T-helper 17 cell (primary cell): ENCODE results near the gene CPA5. TPM values are rescaled to one million over a fixed set of nuclear protein-coding genes. Genes with fewer than 3 reads are reported as not detected.
A peak's percentile ranks its signal among the peaks of the same experiment; 100 is the strongest.

ENCODE experiments used
- ATAC-seq: fragments of 150-1000 bp; cut with Tn5 transposase; 2 replicates; pipeline ENCODE4 v1.10.0; 2021; ENCODE audit warnings: mild to moderate bottlenecking, moderate library complexity
- DNase-seq, 3 donors: peaks; one replicate each; pipeline versions ENCODE4 v3.0.0 to v3.0.0-alpha.2; 2020 to 2021
- H3K9me3 ChIP-seq: one replicate; pipeline ENCODE4 v1.7.0; 2013; ENCODE audit warnings: low read length, mild to moderate bottlenecking; ENCODE audit not compliant: control insufficient read depth, poor library complexity, severe bottlenecking
- H3K27ac Mint-ChIP-seq: one replicate; pipeline ENCODE4 v1.8.0; 2022; ENCODE audit warnings: mild to moderate bottlenecking, moderate library complexity, mixed read lengths
- H3K27me3 Mint-ChIP-seq: one replicate; pipeline ENCODE4 v1.8.0; 2022; ENCODE audit warnings: mixed read lengths
- H3K36me3 Mint-ChIP-seq: one replicate; pipeline ENCODE4 v1.8.0; 2022; ENCODE audit warnings: low read depth, mixed read lengths
- H3K4me1 Mint-ChIP-seq: one replicate; pipeline ENCODE4 v1.8.0; 2022; ENCODE audit warnings: mild to moderate bottlenecking, mixed read lengths
- H3K4me3 Mint-ChIP-seq: one replicate; pipeline ENCODE4 v1.8.0; 2022; ENCODE audit warnings: mild to moderate bottlenecking, moderate library complexity, mixed read lengths
- total RNA-seq, 4 donors: library from RNA in 2 of 4; stranded (reverse) in 2 of 4; gene quantifications; one replicate each; pipeline ENCODE4 v1.2.3 and lab custom pipeline; 2022 to 2026

CPA5 gene
- total RNA-seq, 2 donors from 2014 or later: 2.5 to 11.5 TPM

GRCh38 chr7:130356876-130357611, 12.4 kb downstream of the CPA5 start:
- H3K4me3 Mint-ChIP-seq: no peak overlapping the region
- DNase-seq (no peak), ATAC-seq (no peak)
- no peaks in the 10 kb centered on the region for H3K36me3 Mint-ChIP-seq
- peaks cover 6% of the 10 kb centered on the region for H3K27me3 Mint-ChIP-seq
- no peaks in the 10 kb centered on the region for H3K9me3 ChIP-seq
- no peak overlapping the region for H3K27ac Mint-ChIP-seq
- no peaks in the 10 kb centered on the region for H3K4me1 Mint-ChIP-seq

DNA sequence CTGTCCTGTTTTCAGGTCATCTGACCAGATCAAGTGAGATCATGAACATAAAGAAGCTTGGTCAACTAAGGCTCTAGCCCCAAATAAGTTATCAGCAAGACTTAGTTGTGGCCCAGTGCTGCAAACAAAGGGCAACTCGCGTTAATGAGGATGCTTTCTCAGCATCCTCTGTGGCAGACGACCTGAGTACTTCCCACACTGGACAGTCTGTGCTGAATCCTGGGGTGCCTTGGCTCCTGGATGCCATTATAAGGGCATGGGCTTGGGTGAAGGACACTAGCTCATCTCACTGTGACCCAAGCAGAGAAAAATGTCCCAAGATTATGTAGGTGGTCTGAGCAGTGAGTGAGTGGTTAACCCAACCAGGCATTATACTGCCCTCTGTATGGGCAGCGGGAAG, 13.9 kb downstream of the CPA5 start:
- Mint-ChIP-seq H3K36me3 (no peaks in the 10 kb centered on the region), H3K4me3 (no peak overlapping the region), H3K27me3 (peaks cover 6% of the 10 kb centered on the region), H3K4me1 (no peaks in the 10 kb centered on the region), H3K27ac (no peak overlapping the region)
- H3K9me3 ChIP-seq: no peaks in the 10 kb centered on the region
- DNase-seq: no peak
- no peak for ATAC-seq

GRCh38 chr7:130359276-130359857, 14.8 kb downstream of the CPA5 start:
- H3K36me3 Mint-ChIP-seq: no peaks in the 10 kb centered on the region
- H3K27ac Mint-ChIP-seq: no peak overlapping the region
- DNase-seq (no peak), ATAC-seq (no peak)
- no peaks in the 10 kb centered on the region for H3K4me1 Mint-ChIP-seq
- H3K9me3 ChIP-seq: no peaks in the 10 kb centered on the region
- peaks cover 6% of the 10 kb centered on the region for H3K27me3 Mint-ChIP-seq
- no peak overlapping the region for H3K4me3 Mint-ChIP-seq

DNA sequence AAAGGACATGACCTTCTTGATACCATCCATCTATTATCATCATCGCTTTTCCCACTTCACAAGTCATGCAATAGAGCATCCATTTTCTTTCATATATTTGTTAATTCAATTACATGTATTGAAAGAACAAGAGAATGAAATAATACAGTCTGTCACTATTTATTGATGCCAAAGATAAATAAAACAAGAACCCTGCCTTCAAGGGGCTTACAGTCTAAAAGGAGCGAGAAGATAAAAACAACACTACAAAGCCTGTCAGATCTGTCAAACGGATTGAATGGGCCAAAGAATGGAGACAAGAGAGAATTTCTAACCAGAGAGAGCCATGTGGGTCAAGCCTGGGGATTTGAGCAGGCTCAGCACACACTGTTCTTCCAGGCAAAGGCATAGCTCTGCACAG, 15.9 kb downstream of the CPA5 start:
- H3K9me3 ChIP-seq: no peaks in the 10 kb centered on the region
- Mint-ChIP-seq H3K4me1 (peaks cover 3% of the 10 kb centered on the region), H3K36me3 (no peaks in the 10 kb centered on the region), H3K27me3 (peaks cover 6% of the 10 kb centered on the region), H3K4me3 (no peak overlapping the region), H3K27ac (no peak overlapping the region)
- DNase-seq (no peak), ATAC-seq (no peak)

- no peaks in the 10 kb centered on the region for H3K36me3 Mint-ChIP-seq
Measured at GRCh38 chr7:130361681-130362080, 17.1 kb downstream of the CPA5 start.

DNA sequence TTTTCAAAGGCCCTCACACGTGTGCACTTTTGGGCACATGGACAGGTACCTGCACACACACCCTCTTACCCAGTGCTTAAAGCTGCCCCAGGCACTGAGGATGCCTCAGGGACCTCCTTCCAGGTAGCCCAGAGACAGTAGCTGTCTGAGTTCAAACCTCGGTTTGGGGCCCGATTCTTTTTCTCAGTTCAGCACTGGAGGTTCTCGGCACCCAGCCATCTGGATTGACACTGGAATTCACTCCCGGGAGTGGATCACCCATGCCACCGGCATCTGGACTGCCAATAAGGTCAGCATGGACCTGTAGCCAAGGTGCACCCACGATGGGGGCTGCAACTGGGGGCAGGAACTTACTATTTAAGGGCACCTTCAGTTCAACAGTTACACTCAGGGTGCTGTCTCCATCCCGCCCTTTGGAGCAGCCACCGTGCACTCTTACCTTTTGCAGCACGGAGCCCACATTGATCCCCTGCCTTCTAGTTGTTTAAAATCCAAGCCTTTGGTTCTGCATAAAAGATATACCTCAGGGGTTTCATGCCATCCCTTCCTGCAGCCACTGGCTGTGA, 17.7 kb downstream of the CPA5 start:
- Mint-ChIP-seq H3K27ac (no peak overlapping the region), H3K4me3 (no peak overlapping the region), H3K36me3 (no peaks in the 10 kb centered on the region), H3K27me3 (peaks cover 6% of the 10 kb centered on the region), H3K4me1 (peaks cover 11% of the 10 kb centered on the region)
- no peaks in the 10 kb centered on the region for H3K9me3 ChIP-seq
- ATAC-seq (no peak), DNase-seq (no peak)

More at GRCh38 chr7:130361681-130362080, 17.1 kb downstream of the CPA5 start:
- peaks cover 6% of the 10 kb centered on the region for H3K27me3 Mint-ChIP-seq
- no peak overlapping the region for H3K27ac Mint-ChIP-seq
- H3K4me1 Mint-ChIP-seq: peaks cover 5% of the 10 kb centered on the region
- H3K4me3 Mint-ChIP-seq: no peak overlapping the region
- ATAC-seq: no peak
- DNase-seq: no peak
- H3K9me3 ChIP-seq: no peaks in the 10 kb centered on the region

DNA sequence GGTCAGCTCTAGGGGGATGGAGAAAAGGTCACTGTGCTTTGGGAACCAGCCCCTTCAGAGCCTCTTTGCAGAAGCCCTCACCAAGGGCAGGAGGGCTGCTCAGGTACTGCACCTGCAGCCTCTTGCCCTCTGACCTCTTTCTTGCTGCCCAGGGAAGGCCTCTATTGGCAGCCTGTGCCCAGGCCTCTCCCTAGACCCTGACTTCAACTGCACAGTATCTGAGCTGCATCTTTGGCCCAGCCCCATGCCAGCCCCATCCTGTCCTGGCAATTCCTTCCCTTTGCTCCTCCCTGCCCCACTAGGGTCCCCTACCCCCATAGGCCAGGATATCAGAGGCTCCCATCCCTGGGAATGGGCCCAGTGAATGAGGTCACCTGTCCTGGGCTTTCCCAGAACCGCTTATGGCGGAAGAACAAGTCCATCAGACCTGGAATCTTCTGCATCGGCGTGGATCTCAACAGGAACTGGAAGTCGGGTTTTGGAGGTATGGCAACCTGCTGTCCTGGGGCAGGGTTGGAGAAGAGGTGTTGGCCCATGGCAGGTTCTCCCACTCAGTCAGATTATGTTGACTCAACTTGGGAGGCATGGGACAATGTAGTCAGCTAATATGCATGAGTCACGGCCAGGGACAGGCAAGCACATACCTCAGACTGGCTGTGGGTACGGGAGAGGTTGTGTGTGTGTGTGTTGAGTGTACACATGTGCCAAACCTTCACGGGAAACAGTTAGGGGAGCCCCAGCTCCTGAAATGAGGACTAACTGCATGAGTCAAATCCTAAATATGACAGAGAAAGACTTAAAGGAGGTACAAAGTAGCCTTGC, 18.6 kb downstream of the CPA5 start:
- no peaks in the 10 kb centered on the region for H3K36me3 Mint-ChIP-seq
- H3K27ac Mint-ChIP-seq: no peak overlapping the region
- H3K9me3 ChIP-seq: no peaks in the 10 kb centered on the region
- no peak for ATAC-seq
- H3K27me3 Mint-ChIP-seq: peaks cover 6% of the 10 kb centered on the region
- no peak for DNase-seq
- H3K4me1 Mint-ChIP-seq: peaks cover 12% of the 10 kb centered on the region
- no peak overlapping the region for H3K4me3 Mint-ChIP-seq

DNA sequence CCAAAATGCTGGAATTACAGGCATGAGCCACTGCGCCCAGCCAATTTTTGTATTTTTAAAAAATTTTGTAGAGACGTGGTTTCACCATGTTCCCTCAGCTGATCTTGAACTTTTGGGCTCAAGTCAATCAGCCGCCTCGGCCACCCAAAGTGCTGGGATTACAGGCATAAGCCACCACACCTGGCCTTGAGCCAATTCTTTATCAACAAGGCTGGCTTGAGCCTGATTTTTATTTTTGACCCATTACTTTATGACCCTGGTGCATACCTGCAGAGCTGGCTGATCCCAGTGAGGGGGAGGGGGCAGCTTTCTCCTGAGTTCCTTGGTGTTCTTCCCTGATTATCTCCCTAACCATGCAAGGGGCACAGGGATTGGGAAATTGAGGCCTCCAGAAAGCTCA, 19.8 kb downstream of the CPA5 start:
- no peak for DNase-seq
- Mint-ChIP-seq H3K27ac (no peak overlapping the region), H3K36me3 (no peaks in the 10 kb centered on the region), H3K4me3 (no peak overlapping the region), H3K4me1 (peaks cover 21% of the 10 kb centered on the region), H3K27me3 (peaks cover 6% of the 10 kb centered on the region)
- ATAC-seq: no peak
- no peaks in the 10 kb centered on the region for H3K9me3 ChIP-seq

DNA sequence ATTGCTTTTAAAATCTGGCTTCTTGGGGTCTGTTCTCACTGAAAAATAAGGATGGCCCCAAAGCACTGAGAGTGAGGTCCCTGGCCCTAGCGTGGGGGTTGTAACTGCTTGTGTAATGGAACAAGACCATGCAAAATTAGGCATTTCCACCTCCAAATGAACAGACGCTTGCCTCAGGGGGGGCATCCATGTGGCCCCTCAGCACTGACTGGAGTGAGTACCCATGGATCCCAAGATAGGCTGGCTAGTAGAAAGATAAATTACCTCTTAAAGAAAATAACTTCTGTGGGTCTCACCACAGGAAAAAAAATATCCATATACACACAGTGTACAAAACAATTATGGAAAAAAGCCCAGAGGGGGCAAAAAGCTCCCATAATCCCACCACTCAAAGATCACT, 20.5 kb downstream of the CPA5 start:
- DNase-seq (no peak), ATAC-seq (no peak)
- no peaks in the 10 kb centered on the region for H3K9me3 ChIP-seq
- Mint-ChIP-seq H3K4me3 (peak overlapping the region; percentile 53), H3K27me3 (peaks cover 6% of the 10 kb centered on the region), H3K27ac (peak overlapping the region; percentile 51), H3K4me1 (peaks cover 26% of the 10 kb centered on the region), H3K36me3 (no peaks in the 10 kb centered on the region)

GRCh38 chr7:130365511-130366441, 21.2 kb downstream of the CPA5 start:
- H3K27me3 Mint-ChIP-seq: peaks cover 6% of the 10 kb centered on the region
- peak overlapping the region; percentile 51 for H3K27ac Mint-ChIP-seq
- H3K9me3 ChIP-seq: no peaks in the 10 kb centered on the region
- no peaks in the 10 kb centered on the region for H3K36me3 Mint-ChIP-seq
- ATAC-seq (no peak), DNase-seq (no peak)
- H3K4me3 Mint-ChIP-seq: peak overlapping the region; percentile 84
- H3K4me1 Mint-ChIP-seq: peaks cover 26% of the 10 kb centered on the region

DNA sequence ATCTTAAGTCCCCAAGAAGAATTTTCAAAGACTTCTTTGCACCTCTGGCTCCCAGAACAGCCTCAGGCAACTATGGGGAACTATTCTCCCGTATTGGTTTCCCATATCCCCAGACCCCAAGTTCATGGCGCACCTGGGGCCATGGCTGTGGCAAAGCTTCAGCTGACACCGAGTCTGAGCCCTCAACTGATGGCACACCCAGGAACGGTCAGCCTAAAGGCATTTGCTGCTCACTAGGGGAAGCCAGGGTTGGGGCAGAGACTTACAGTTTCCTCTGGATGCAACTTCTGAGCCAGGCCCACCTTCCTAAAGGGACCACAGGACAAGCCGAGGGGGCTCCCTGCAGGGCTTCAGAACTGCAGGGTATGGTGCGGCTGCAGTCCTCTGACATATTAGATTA, 21.9 kb downstream of the CPA5 start:
- ATAC-seq: peak; percentile 2
- H3K9me3 ChIP-seq: no peaks in the 10 kb centered on the region
- DNase-seq: no peak
- no peaks in the 10 kb centered on the region for H3K36me3 Mint-ChIP-seq
- peaks cover 6% of the 10 kb centered on the region for H3K27me3 Mint-ChIP-seq
- peaks cover 26% of the 10 kb centered on the region for H3K4me1 Mint-ChIP-seq
- H3K27ac Mint-ChIP-seq: peak overlapping the region; percentile 51
- peak overlapping the region; percentile 84 for H3K4me3 Mint-ChIP-seq

DNA sequence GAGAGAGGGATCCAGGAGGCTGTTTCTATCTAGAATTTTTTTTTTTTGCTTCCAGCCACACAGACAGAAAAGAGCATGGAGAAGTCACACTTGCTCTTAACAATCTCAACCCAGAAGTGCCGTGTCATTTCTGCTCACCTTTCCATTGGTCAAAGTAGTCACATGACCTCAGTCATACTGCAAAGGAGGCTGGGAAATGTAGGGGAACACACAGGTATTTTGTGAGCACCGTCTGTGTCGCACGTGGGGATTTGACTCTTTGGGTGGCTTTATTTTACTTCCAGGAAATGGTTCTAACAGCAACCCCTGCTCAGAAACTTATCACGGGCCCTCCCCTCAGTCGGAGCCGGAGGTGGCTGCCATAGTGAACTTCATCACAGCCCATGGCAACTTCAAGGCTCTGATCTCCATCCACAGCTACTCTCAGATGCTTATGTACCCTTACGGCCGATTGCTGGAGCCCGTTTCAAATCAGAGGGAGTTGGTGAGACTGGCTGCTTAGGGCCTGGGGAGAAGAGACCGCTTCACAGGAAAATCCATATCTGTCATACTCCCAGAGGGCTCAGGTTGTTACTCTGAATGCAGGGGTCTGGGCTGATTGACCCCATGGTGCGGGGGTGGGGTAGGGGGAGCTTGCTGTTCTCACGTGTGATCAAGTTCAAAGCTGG, 22.6 kb downstream of the CPA5 start:
- Mint-ChIP-seq H3K4me3 (peak overlapping the region; percentile 84), H3K4me1 (peaks cover 26% of the 10 kb centered on the region), H3K36me3 (no peaks in the 10 kb centered on the region), H3K27ac (peak overlapping the region; percentile 51), H3K27me3 (peaks cover 6% of the 10 kb centered on the region)
- peak; percentile 90 for ATAC-seq
- DNase-seq: peak in 1 of 3 donors; percentile 18
- H3K9me3 ChIP-seq: no peaks in the 10 kb centered on the region
